Colonic mucosa (tissue), 4 donors: Measurements from ENCODE around the gene FAM43B. TPM values are rescaled to one million over a fixed set of nuclear protein-coding genes. Genes with fewer than 3 reads are reported as not detected.
A peak's percentile ranks its signal among the peaks of the same experiment; 100 is the strongest.

Experiments
- DNase-seq: peaks from one replicate; pipeline ENCODE4 v3.0.0-alpha.2; 2020
- H3K27ac ChIP-seq: fragments of 200-600 bp; one replicate; pipeline ENCODE4 v1.8.0; 2021
- H3K27me3 ChIP-seq: fragments of 200-600 bp; one replicate; pipeline ENCODE4 v1.8.0; 2021
- H3K36me3 ChIP-seq: fragments of 200-600 bp; one replicate; pipeline ENCODE4 v1.8.0; 2021
- H3K4me1 ChIP-seq: fragments of 200-600 bp; one replicate; pipeline ENCODE4 v1.8.0; 2021; ENCODE audit warnings: mild to moderate bottlenecking
- H3K4me3 ChIP-seq: fragments of 200-600 bp; one replicate; pipeline ENCODE4 v1.8.0; 2021
- H3K9ac ChIP-seq, 2 donors: one replicate each; pipeline ENCODE4 v1.7.0; 2013; ENCODE audit warnings: control low read depth in 2 of 2, low read depth in 2 of 2, low read length in 2 of 2
- H3K9me3 ChIP-seq: fragments of 200-600 bp; one replicate; pipeline ENCODE4 v1.8.0; 2021
- CTCF ChIP-seq: fragments of 200-600 bp; IDR thresholded peaks from one replicate; pipeline ENCODE4 v1.8.0; 2022; ENCODE audit warnings: antibody characterized with exemption, mild to moderate bottlenecking
- intact Hi-C: fragments of 100-400 bp; cut with DNase I; formaldehyde crosslinking; loops from one replicate; pipeline ENCODE4 v1.14.1; 2022
- total RNA-seq, 2 donors: library from RNA; stranded (reverse); fragmentation: NEBNext Ultra II Directional in 1 of 2; extraction: Animal tissue kit (Norgen Biotek cat#: 25700) in 1 of 2; gene quantifications; one replicate each; pipeline ENCODE4 v1.2.1, GENCODE V29; 2021
- donor health status: healthy.
- donor health status: DM: no; HTN: no; CAD: no.
- donor health status: DM: no; HTN: no; CAD: no.

The FAM43B gene
- total RNA-seq, 2 donors from 2014 or later: 0.16 to 0.27 TPM

- H3K9ac ChIP-seq: no peak overlapping the region
- no peak for DNase-seq
- H3K27me3 ChIP-seq: no peaks in the 10 kb centered on the region
- H3K27ac ChIP-seq: no peak overlapping the region
- no peaks in the 10 kb centered on the region for H3K36me3 ChIP-seq
- no peak for TF ChIP-seq CTCF
- no peaks in the 10 kb centered on the region for H3K4me1 ChIP-seq
- H3K4me3 ChIP-seq: no peak overlapping the region
- no peaks in the 10 kb centered on the region for H3K9me3 ChIP-seq
- intact Hi-C loops: no loop called here
Observed at GRCh38 chr1:20538760-20539551, 13.4 kb upstream of the FAM43B start.

- H3K9ac ChIP-seq: no peak overlapping the region
- no peaks in the 10 kb centered on the region for H3K36me3 ChIP-seq
- H3K4me3 ChIP-seq: no peak overlapping the region
- intact Hi-C loops: no loop called here
- no peaks in the 10 kb centered on the region for H3K27me3 ChIP-seq
- H3K9me3 ChIP-seq: no peaks in the 10 kb centered on the region
- DNase-seq: no peak
- TF ChIP-seq CTCF: no peak
- H3K27ac ChIP-seq: no peak overlapping the region
- H3K4me1 ChIP-seq: no peaks in the 10 kb centered on the region
Observed at GRCh38 chr1:20540281-20540680, 12.1 kb upstream of the FAM43B start.

- no peak for TF ChIP-seq CTCF
- DNase-seq: no peak
- H3K27ac ChIP-seq: no peak overlapping the region
- no peak overlapping the region for H3K9ac ChIP-seq
- H3K4me3 ChIP-seq: no peak overlapping the region
- no peaks in the 10 kb centered on the region for H3K36me3 ChIP-seq
- H3K4me1 ChIP-seq: no peaks in the 10 kb centered on the region
- H3K27me3 ChIP-seq: peaks cover 8% of the 10 kb centered on the region
- no peaks in the 10 kb centered on the region for H3K9me3 ChIP-seq
- intact Hi-C loops: no loop called here
Observed at GRCh38 chr1:20546637-20547036, 5.7 kb upstream of the FAM43B start.

- Histone ChIP-seq H3K27me3 (peaks cover 50% of the 10 kb centered on the region), H3K27ac (no peak overlapping the region), H3K9me3 (no peaks in the 10 kb centered on the region), H3K4me3 (no peak overlapping the region), H3K36me3 (no peaks in the 10 kb centered on the region), H3K4me1 (no peaks in the 10 kb centered on the region), H3K9ac (no peak overlapping the region)
- no peak for DNase-seq
- TF ChIP-seq CTCF: no peak
- intact Hi-C loops: no loop called here
Observed at GRCh38 chr1:20551161-20551560, 1.2 kb upstream of the FAM43B start.

GRCh38 chr1:20552728-20553445 lies 514 bp downstream of the FAM43B start:
- H3K36me3 ChIP-seq: no peaks in the 10 kb centered on the region
- H3K9ac ChIP-seq: peak overlapping the region in 1 of 2 donors; percentile 12
- H3K4me3 ChIP-seq: no peak overlapping the region
- no peak overlapping the region for H3K27ac ChIP-seq
- peaks cover 50% of the 10 kb centered on the region for H3K27me3 ChIP-seq
- intact Hi-C loops: no loop called here
- DNase-seq: no peak
- H3K4me1 ChIP-seq: no peaks in the 10 kb centered on the region
- no peak for TF ChIP-seq CTCF
- no peaks in the 10 kb centered on the region for H3K9me3 ChIP-seq
